SH-SY5Y (cell line): ENCODE measurements around the gene ADARB2.

Experiments used
- GATA2 ChIP-seq: IDR thresholded peaks from 2 replicates; pipeline ENCODE4 v1.6.1; 2011; ENCODE audit warnings: mild to moderate bottlenecking, low read depth, low read length
- GATA3 ChIP-seq: IDR thresholded peaks from 2 replicates; pipeline ENCODE4 v1.6.1; 2011; ENCODE audit warnings: low read depth, mild to moderate bottlenecking, low read length, moderate library complexity

- TF ChIP-seq GATA3 (no peak), GATA2 (peak; percentile 39; the same call in 1 of the 2 replicates)
Measured at GRCh38 chr10:1291178-1292090, 445.9 kb downstream of the ADARB2 start.
